Measurements from ENCODE around the gene QPCT.

GRCh38 chr2:37389395-37389794 lies 45.0 kb downstream of the QPCT start:
- no peak for TF ChIP-seq EZH2 (IDR thresholded peaks at IDR 0.05; ENCODE audit: borderline replicate concordance, low read depth, low read length, poor library complexity, severe bottlenecking)
- TF ChIP-seq CTCF (conservative IDR thresholded peaks at IDR 0.05; ENCODE audit: low read depth, low read length) = no peak

Measured in A673 (cell line).